Breast epithelium (tissue), 4 donors: Measurements from ENCODE around the gene MRPL16. TPM values are rescaled to one million over a fixed set of nuclear protein-coding genes. Genes with fewer than 3 reads are reported as not detected.
A peak's percentile ranks its signal among the peaks of the same experiment; 100 is the strongest.
"Not testable (repeated sequence)": the region's sequence is repeated elsewhere in the genome, so short reads cannot be mapped to it uniquely, and the experiment has no call there.

ENCODE experiments used
- DNase-seq, 2 donors: peaks; one replicate each; pipeline ENCODE4 v3.0.0-alpha.2; 2019; ENCODE audit warnings: low spot score in 2 of 2
- H3K27ac ChIP-seq, 2 donors: fragments of 200-600 bp; sonication (generic) in 1 of 2; one replicate each; pipeline ENCODE4 v1.5.1; 2016 to 2019; ENCODE audit warnings: mild to moderate bottlenecking in 1 of 2
- H3K27me3 ChIP-seq, 2 donors: fragments of 200-600 bp; sonication (generic) in 1 of 2; one replicate each; pipeline versions ENCODE4 v1.5.1 to v1.6.0; 2017 to 2019; ENCODE audit warnings: control low read depth in 1 of 2, mild to moderate bottlenecking in 1 of 2
- H3K36me3 ChIP-seq: fragments of 200-600 bp; one replicate; pipeline ENCODE4 v1.5.1; 2019
- H3K4me1 ChIP-seq, 2 donors: fragments of 200-600 bp; sonication (generic); one replicate each; pipeline ENCODE4 v1.5.1; 2016 to 2019; ENCODE audit warnings: control low read depth in 1 of 2
- H3K4me3 ChIP-seq, 3 donors: fragments of 200-600 bp; sonication (generic); 1 replicate in 2 of 3; 2 replicates in 1 of 3; pipeline ENCODE4 v1.5.1; 2016 to 2019; ENCODE audit warnings: mild to moderate bottlenecking in 3 of 3, moderate library complexity in 2 of 3
- H3K9me3 ChIP-seq, 2 donors: fragments of 200-600 bp; sonication (generic) in 1 of 2; one replicate each; pipeline ENCODE4 v1.5.1; 2016 to 2019; ENCODE audit warnings: control low read depth in 1 of 2
- POLR2A ChIP-seq: fragments of 450-650 bp; IDR thresholded peaks from one replicate; pipeline ENCODE4 v1.6.1; 2016; ENCODE audit warnings: antibody characterized with exemption, mild to moderate bottlenecking, moderate library complexity
- POLR2AphosphoS5 ChIP-seq, 3 donors: sonication (generic); formaldehyde crosslinking; IDR thresholded peaks; one replicate each; pipeline ENCODE4 v1.6.1; 2017; ENCODE audit warnings: antibody characterized with exemption in 3 of 3
- intact Hi-C: fragments of 100-400 bp; cut with DNase I; formaldehyde crosslinking; loops from one replicate; pipeline ENCODE4 v1.15.1; 2023; ENCODE audit warnings: low total_unique reads
- total RNA-seq, 3 donors: library from RNA; depleted of rRNA; stranded (reverse); fragments of >200 nt; gene quantifications; one replicate each; pipeline ENCODE4 v1.1.0, GENCODE V29; 2016
- TF ChIP-seq, protein P1 (sequence below), 3 donors: fragments of 450-650 bp; IDR thresholded peaks; one replicate each; pipeline ENCODE4 v1.5.1; 2016 to 2017; ENCODE audit warnings: antibody characterized with exemption in 3 of 3, mild to moderate bottlenecking in 3 of 3, moderate library complexity in 3 of 3

Gene MRPL16
- total RNA-seq, 3 donors from 2014 or later, result 36.3 to 41.4 (median 37.4) TPM

DNA sequence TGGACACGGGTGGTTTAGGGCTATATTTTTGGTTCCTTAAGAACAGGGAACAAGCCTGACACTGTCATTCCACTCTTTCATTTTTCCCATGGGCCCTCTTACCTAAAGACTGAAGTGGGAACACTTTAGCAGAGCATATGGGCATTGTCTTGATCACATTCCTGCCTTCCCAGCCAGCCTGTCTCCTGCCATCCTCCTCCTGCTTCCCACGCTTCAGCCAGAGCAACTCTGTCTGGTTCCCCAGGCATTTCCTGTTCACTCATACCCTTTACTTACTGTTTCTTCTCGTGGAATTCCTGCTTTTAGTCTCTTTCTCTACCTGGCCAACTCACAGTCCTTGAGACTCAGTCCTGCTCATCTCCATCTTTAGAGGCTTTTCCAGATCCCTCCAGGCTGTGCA lies 22.8 kb downstream of the MRPL16 start:
- H3K27me3 ChIP-seq, result no peaks in the 10 kb centered on the region
- peak overlapping the region in 1 of 2 donors; percentile 73 for H3K27ac ChIP-seq
- no peak for DNase-seq
- no peaks in the 10 kb centered on the region for H3K36me3 ChIP-seq
- peaks cover 0 to 15% of the 10 kb centered on the region in 2 donors for H3K4me1 ChIP-seq
- no peaks in the 10 kb centered on the region for H3K9me3 ChIP-seq
- intact Hi-C loops, result no loop called here
- no peak overlapping the region for H3K4me3 ChIP-seq
- TF ChIP-seq, protein P1, sequence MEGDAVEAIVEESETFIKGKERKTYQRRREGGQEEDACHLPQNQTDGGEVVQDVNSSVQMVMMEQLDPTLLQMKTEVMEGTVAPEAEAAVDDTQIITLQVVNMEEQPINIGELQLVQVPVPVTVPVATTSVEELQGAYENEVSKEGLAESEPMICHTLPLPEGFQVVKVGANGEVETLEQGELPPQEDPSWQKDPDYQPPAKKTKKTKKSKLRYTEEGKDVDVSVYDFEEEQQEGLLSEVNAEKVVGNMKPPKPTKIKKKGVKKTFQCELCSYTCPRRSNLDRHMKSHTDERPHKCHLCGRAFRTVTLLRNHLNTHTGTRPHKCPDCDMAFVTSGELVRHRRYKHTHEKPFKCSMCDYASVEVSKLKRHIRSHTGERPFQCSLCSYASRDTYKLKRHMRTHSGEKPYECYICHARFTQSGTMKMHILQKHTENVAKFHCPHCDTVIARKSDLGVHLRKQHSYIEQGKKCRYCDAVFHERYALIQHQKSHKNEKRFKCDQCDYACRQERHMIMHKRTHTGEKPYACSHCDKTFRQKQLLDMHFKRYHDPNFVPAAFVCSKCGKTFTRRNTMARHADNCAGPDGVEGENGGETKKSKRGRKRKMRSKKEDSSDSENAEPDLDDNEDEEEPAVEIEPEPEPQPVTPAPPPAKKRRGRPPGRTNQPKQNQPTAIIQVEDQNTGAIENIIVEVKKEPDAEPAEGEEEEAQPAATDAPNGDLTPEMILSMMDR (IDR thresholded peaks at IDR 0.05), result no peak

DNA sequence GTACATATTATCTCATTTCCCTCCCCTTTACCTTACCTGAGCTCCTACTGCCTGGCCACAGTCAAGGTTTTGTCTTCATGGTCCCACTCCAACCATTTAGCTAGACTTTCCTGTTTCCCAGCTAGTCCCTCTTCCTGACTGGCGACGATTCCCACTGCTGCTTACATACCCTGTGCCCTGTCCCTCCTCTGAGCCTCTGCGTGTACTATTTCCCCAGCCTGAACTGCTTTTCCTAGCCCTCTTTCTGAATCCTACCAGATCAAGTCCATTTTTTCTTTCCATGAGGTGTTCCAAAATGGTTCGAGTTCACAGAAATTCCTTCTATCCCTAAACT lies 23.4 kb downstream of the MRPL16 start:
- peak overlapping the region; percentile 42 to 73 for H3K27ac ChIP-seq
- peaks cover 0 to 15% of the 10 kb centered on the region in 2 donors for H3K4me1 ChIP-seq
- H3K4me3 ChIP-seq, result no peak overlapping the region
- H3K9me3 ChIP-seq, result no peaks in the 10 kb centered on the region
- no peaks in the 10 kb centered on the region for H3K36me3 ChIP-seq
- DNase-seq, result no peak
- no peak for TF ChIP-seq POLR2AphosphoS5 (IDR thresholded peaks at IDR 0.05)
- no peak for TF ChIP-seq POLR2A
- TF ChIP-seq, protein P1 (IDR thresholded peaks at IDR 0.05), result no peak
- intact Hi-C loops, result no loop called here
- H3K27me3 ChIP-seq, result no peaks in the 10 kb centered on the region

DNA sequence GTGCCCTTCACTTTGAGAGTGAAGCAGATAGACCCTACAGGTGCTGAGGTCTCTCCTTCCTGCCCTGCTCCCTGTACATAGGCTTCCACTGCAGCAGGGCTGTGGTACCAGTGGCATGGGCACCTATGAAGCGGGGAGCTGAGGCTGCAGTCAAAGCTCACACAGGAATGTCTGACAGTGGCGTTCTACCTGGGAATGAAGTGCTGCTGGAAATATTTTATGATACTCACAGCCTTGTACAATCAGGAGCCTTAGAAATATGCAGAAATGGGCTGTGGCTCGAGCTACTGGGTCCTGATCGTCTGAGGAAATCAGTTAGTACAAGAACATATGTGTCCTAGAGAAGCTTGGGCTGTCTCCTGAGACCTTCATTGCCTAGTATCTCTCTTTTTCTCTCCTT lies 24.8 kb downstream of the MRPL16 start:
- TF ChIP-seq, protein P1 (IDR thresholded peaks at IDR 0.05), result no peak
- no peak for TF ChIP-seq POLR2AphosphoS5 (IDR thresholded peaks at IDR 0.05)
- no peak for TF ChIP-seq POLR2A
- H3K4me1 ChIP-seq, result peaks cover 0 to 15% of the 10 kb centered on the region in 2 donors
- no peak overlapping the region for H3K27ac ChIP-seq
- no peaks in the 10 kb centered on the region for H3K27me3 ChIP-seq
- H3K9me3 ChIP-seq, result no peaks in the 10 kb centered on the region
- intact Hi-C loops, result no loop called here
- no peak for DNase-seq
- no peaks in the 10 kb centered on the region for H3K36me3 ChIP-seq
- no peak overlapping the region for H3K4me3 ChIP-seq

DNA sequence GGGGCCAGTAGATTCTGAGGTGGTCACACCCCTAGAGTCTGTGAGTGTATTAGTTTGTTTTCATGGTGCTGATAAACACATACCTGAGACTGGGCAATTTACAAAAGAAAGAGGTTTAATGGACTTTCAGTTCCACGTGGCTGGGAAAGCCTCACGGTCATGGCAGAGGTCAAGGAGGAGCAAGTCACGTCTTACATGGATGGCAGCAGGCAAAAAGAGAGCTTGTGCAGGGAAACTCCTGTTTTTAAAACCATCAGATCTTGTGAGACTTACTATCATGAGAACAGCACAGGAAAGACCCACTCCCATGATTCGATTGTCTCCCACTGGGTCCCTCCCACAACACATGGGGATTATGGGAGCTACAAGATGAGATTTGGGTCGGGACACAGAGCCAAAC lies 26.1 kb downstream of the MRPL16 start:
- H3K27me3 ChIP-seq, intact Hi-C loops, H3K9me3 ChIP-seq, DNase-seq, H3K27ac ChIP-seq, H3K4me3 ChIP-seq, H3K36me3 ChIP-seq: not testable (repeated sequence)
- H3K4me1 ChIP-seq, result peaks cover 0 to 15% of the 10 kb centered on the region in 2 donors

DNA sequence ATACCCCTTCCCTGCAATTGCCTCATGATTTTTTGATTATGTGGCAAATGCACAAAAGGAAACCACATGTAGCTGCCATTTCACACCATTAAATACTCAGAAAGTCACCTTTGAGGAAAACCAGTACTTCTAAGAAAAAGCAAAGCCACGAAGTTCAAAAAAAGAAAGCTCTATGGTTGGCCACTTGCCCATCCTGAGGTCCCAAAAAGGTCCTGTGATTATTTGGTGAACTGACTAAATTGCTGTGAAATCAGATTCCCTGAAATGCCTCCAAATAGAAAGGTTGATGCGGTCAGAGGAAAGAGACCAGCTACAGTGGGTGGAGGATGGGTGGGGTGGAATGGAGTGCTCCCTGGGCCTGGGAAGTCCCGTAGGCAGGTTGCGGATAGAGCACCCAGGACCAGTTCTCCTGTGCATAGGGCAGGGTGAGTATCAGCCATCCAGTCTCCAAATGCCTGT lies 26.9 kb downstream of the MRPL16 start:
- TF ChIP-seq, protein P1 (IDR thresholded peaks at IDR 0.05), result no peak
- TF ChIP-seq POLR2A (no peak), POLR2AphosphoS5 (IDR thresholded peaks at IDR 0.05) (no peak)
- intact Hi-C loops, result no loop called here
- Histone ChIP-seq H3K4me3 (no peak overlapping the region), H3K4me1 (peaks cover 0 to 15% of the 10 kb centered on the region in 2 donors), H3K9me3 (no peaks in the 10 kb centered on the region), H3K27me3 (no peaks in the 10 kb centered on the region), H3K36me3 (no peaks in the 10 kb centered on the region), H3K27ac (no peak overlapping the region)
- no peak for DNase-seq

DNA sequence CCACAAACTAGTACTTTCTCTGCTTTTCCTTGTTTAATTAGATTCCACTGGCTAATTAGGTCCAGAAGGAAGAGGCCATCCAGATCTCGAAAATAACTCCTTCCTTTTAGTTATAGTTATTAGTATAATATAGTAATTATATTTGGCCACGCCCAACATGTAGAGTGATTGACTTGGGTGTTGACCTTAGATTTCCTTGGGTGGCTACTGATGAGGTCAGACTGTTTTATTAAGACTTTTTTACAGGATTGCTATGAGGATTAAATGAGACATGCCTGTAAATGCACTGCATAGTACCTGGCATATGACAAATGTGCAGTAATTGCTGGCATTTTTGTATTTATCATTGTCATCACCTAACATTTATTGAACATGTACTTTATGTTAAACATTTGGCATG lies 28.5 kb downstream of the MRPL16 start:
- H3K9me3 ChIP-seq, result no peaks in the 10 kb centered on the region
- H3K36me3 ChIP-seq, result no peaks in the 10 kb centered on the region
- H3K4me1 ChIP-seq, result peaks cover 0 to 6% of the 10 kb centered on the region in 2 donors
- intact Hi-C loops, result no loop called here
- no peak overlapping the region for H3K4me3 ChIP-seq
- no peak overlapping the region for H3K27ac ChIP-seq
- TF ChIP-seq POLR2A, result no peak
- TF ChIP-seq, protein P1 (IDR thresholded peaks at IDR 0.05), result no peak
- TF ChIP-seq POLR2AphosphoS5 (IDR thresholded peaks at IDR 0.05), result no peak
- no peak for DNase-seq
- H3K27me3 ChIP-seq, result no peaks in the 10 kb centered on the region
